ENCODE data around the gene SPAG9.

DNA sequence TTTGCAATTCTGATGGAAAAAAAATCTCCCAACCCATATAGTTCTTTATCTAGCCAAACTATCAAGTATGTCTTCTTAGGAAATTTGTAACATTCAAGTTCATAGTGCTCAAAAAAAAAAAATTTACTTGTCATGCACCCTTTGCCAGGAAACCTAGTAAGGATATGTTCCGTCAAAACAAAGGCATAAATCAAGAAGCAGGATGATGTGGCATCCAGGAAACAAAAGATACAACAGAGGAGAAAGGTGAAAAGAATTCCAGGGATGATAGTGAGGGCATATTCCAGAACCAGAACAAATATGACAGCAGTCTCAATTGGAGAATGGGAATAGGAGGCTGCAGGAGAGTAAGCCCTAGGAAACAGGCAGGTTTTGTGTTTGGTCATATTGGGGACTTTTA lies 104.6 kb downstream of the SPAG9 start:
- TF ChIP-seq POLR2A (IDR thresholded peaks at IDR 0.05; ENCODE audit: low read depth): no peak
- no peak for TF ChIP-seq CTCF (IDR thresholded peaks at IDR 0.05)
